ENCODE data around the gene THAP12. TPM values are rescaled to one million over a fixed set of nuclear protein-coding genes. Genes with fewer than 3 reads are reported as not detected.

THAP12 gene
- total RNA-seq, 4 donors from 2014 or later = 12.0 to 104 (median 55.6) TPM

DNA sequence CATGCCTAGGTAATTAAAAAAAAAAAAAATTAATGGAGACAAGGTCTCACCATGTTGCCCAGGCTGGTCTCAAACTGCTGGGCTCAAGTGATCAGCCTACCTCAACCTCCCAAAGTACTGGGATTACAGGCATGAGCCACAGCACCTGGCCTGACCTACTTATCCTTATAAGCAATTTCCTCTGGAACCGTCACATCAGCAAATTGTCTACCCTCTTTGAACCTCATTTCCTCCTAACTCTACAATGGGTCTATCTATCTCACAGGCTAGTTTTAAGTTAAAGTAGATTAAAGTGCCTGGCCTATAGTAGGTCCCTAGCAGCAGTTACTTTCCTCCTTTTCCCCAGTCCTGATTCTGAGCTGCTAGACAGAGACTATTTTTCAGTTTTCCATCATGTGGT is 43.5 kb downstream of the THAP12 start:
- DNase-seq = no peak
- Histone ChIP-seq H3K9me3 (no peaks in the 10 kb centered on the region), H3K27me3 (no peaks in the 10 kb centered on the region), H3K4me1 (no peaks in the 10 kb centered on the region), H3K27ac (no peak overlapping the region), H3K4me3 (no peak overlapping the region), H3K36me3 (no peaks in the 10 kb centered on the region)
- intact Hi-C loops (cut with DNase I; ENCODE audit: low total_unique reads) = no loop called here
- TF ChIP-seq, protein P1, sequence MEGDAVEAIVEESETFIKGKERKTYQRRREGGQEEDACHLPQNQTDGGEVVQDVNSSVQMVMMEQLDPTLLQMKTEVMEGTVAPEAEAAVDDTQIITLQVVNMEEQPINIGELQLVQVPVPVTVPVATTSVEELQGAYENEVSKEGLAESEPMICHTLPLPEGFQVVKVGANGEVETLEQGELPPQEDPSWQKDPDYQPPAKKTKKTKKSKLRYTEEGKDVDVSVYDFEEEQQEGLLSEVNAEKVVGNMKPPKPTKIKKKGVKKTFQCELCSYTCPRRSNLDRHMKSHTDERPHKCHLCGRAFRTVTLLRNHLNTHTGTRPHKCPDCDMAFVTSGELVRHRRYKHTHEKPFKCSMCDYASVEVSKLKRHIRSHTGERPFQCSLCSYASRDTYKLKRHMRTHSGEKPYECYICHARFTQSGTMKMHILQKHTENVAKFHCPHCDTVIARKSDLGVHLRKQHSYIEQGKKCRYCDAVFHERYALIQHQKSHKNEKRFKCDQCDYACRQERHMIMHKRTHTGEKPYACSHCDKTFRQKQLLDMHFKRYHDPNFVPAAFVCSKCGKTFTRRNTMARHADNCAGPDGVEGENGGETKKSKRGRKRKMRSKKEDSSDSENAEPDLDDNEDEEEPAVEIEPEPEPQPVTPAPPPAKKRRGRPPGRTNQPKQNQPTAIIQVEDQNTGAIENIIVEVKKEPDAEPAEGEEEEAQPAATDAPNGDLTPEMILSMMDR (IDR thresholded peaks at IDR 0.05) = no peak
- no peak for TF ChIP-seq POLR2A (IDR thresholded peaks at IDR 0.05)

DNA sequence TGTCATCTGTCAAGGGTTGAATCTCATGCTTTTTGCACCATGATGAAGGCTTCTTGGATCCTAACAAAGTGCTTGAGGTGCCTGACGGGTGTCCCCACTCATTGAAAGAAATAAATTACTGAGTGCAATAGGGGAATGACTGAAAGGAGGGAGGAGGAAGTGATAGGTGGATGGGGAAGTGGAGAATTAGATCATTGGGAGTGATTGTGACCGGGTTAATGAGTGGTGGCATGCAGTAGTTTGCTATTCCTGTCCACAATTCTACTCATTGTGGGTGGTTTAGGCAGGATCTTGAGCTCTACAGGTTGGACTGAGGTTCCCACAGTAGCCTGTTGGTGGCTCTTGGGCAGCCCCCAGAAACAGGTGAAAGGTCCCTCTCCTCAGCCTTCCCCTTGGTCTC is 44.3 kb downstream of the THAP12 start:
- no peak for DNase-seq
- intact Hi-C loops (cut with DNase I; ENCODE audit: low total_unique reads) = no loop called here
- H3K36me3 ChIP-seq = no peaks in the 10 kb centered on the region
- H3K9me3 ChIP-seq = no peaks in the 10 kb centered on the region
- no peak for TF ChIP-seq POLR2A (IDR thresholded peaks at IDR 0.05)
- TF ChIP-seq, protein P1 (IDR thresholded peaks at IDR 0.05) = no peak
- no peak overlapping the region for H3K4me3 ChIP-seq
- no peaks in the 10 kb centered on the region for H3K27me3 ChIP-seq
- no peak overlapping the region for H3K27ac ChIP-seq
- H3K4me1 ChIP-seq = no peaks in the 10 kb centered on the region

DNA sequence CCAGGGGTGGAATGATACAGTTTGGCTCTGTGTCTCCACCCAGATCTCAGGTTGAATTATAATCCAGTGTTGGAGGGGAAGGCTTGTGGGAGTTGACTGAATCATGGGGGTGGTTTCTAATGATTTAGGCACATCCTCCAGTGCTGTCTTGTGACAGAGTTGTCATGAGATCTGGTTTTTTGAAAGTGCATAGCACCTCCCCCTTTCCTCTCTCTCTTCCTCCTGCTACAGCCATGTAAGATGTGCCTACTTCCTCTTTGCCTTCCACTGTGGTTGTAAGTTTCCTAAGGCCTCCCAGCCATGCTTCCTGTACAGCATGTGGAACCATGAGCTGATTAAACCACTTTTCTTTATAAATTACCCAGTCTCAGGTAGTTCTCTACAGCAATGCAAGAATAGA is 45.1 kb downstream of the THAP12 start:
- no peak for DNase-seq
- intact Hi-C loops (cut with DNase I; ENCODE audit: low total_unique reads) = no loop called here
- Histone ChIP-seq H3K36me3 (no peaks in the 10 kb centered on the region), H3K4me3 (no peak overlapping the region), H3K27me3 (no peaks in the 10 kb centered on the region), H3K4me1 (no peaks in the 10 kb centered on the region), H3K9me3 (no peaks in the 10 kb centered on the region), H3K27ac (no peak overlapping the region)
- TF ChIP-seq, protein P1 (IDR thresholded peaks at IDR 0.05) = no peak
- no peak for TF ChIP-seq POLR2A (IDR thresholded peaks at IDR 0.05)

DNA sequence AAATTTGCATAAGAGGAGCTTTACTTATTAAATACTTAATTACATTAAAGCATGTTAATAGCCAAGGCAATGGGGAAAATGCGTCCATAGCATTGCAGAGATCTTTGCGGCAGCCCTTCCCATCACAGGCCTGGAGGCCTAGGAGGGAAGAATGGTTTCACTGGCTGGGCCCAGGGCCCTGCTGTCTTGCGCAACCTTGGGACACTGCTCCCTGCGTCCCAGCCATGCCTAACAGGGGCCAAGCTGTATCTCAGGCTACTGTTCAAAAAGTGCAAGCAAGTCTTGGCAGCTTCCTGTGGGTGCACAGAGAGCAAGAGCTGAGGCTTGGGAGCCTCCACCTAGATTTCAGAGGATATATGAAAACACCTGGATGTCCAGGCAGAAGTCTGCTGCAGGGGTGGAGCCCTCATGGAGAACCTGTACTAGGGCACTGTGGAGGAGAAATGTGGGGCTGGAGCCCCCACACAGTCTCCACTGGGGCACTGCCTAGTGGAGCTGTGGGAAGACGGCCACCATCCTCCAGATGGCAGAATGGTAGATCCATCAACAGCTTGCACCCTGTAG is 46.0 kb downstream of the THAP12 start:
- no peak overlapping the region for H3K4me3 ChIP-seq
- no peaks in the 10 kb centered on the region for H3K27me3 ChIP-seq
- no peak overlapping the region for H3K27ac ChIP-seq
- TF ChIP-seq POLR2A (IDR thresholded peaks at IDR 0.05) = no peak
- TF ChIP-seq, protein P1 (IDR thresholded peaks at IDR 0.05) = no peak
- DNase-seq = no peak
- no peaks in the 10 kb centered on the region for H3K36me3 ChIP-seq
- H3K9me3 ChIP-seq = no peaks in the 10 kb centered on the region
- intact Hi-C loops (cut with DNase I; ENCODE audit: low total_unique reads) = no loop called here
- no peaks in the 10 kb centered on the region for H3K4me1 ChIP-seq

DNA sequence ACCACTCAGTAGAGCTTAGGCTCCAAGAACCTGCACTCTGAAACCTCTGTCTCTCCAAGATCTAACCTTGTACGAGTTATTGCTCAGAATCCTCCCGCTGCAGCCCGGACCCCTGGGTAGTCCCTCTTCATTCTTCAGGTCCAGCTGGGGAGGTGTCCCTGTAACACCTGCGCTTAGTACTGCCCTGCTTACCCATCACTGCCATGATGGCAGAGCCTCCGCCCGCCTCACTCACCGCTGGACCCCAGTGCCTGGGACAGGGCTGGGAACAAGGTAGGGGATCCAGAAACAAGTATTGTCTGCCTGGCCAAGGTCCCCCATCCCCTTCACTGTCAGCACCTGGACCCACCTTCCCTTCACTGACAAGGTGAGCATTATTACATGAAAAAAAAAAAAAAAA is 50.3 kb downstream of the THAP12 start:
- H3K36me3 ChIP-seq = no peaks in the 10 kb centered on the region
- H3K27ac ChIP-seq = no peak overlapping the region
- intact Hi-C loops (cut with DNase I; ENCODE audit: low total_unique reads) = no loop called here
- no peak for DNase-seq
- no peak overlapping the region for H3K4me3 ChIP-seq
- TF ChIP-seq POLR2A (IDR thresholded peaks at IDR 0.05) = no peak
- TF ChIP-seq, protein P1 (IDR thresholded peaks at IDR 0.05) = no peak
- no peaks in the 10 kb centered on the region for H3K9me3 ChIP-seq
- no peaks in the 10 kb centered on the region for H3K27me3 ChIP-seq
- H3K4me1 ChIP-seq = no peaks in the 10 kb centered on the region
